Central memory CD8-positive, alpha-beta T cell (primary cell): ENCODE measurements around the gene TENT5C.

Experiments used
- ATAC-seq: fragments of 150-1000 bp; cut with Tn5 transposase; replicated peaks from 2 replicates; pipeline ENCODE4 v1.10.0; 2022; ENCODE audit warnings: mild to moderate bottlenecking, moderate FRiP score, moderate number of reproducible peaks; ENCODE audit not compliant: poor library complexity, severe bottlenecking; ENCODE audit errors: extremely low read depth
- DNase-seq, 2 donors: peaks; one replicate each; pipeline ENCODE4 v3.0.0; 2021; ENCODE audit warnings: low spot score in 2 of 2
- H3K27ac Mint-ChIP-seq: one replicate; pipeline ENCODE4 v1.8.0; 2022; ENCODE audit warnings: low read depth, mild to moderate bottlenecking, moderate library complexity, mixed read lengths
- H3K27me3 Mint-ChIP-seq: one replicate; pipeline ENCODE4 v1.8.0; 2022; ENCODE audit warnings: mixed read lengths
- H3K36me3 Mint-ChIP-seq: one replicate; pipeline ENCODE4 v1.8.0; 2022; ENCODE audit warnings: mild to moderate bottlenecking, moderate library complexity, mixed read lengths; ENCODE audit not compliant: insufficient read depth
- H3K4me1 Mint-ChIP-seq: one replicate; pipeline ENCODE4 v1.8.0; 2022; ENCODE audit warnings: mixed read lengths
- H3K4me3 Mint-ChIP-seq: one replicate; pipeline ENCODE4 v1.8.0; 2022; ENCODE audit warnings: mild to moderate bottlenecking, moderate library complexity, mixed read lengths
- H3K9me3 Mint-ChIP-seq: one replicate; pipeline ENCODE4 v1.8.0; 2022; ENCODE audit warnings: mixed read lengths

TENT5C gene

DNA sequence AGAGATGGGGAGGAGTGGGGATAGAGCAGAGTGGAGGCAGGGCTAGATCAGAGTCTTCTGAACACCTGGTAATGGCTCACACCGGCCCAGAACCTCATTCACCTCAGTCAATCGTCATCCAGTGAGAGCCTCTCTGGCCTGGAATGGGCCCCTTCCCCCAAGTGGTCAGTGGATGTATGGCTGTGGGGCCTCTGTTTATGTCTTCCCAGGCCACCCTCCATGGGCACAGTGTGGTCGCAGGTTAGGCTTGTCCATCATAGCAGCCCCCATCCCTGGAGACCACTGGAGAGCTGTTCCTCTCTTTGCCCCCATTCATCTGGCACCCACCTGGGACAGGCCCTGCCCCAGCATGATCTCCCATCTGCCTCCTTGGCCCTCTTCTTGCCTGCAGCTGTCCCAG is 29.6 kb upstream of the TENT5C start:
- DNase-seq (no peak), ATAC-seq (no peak)
- Mint-ChIP-seq H3K27ac (no peak overlapping the region), H3K4me1 (peaks cover 19% of the 10 kb centered on the region), H3K9me3 (no peaks in the 10 kb centered on the region), H3K36me3 (peaks cover 2% of the 10 kb centered on the region), H3K27me3 (no peaks in the 10 kb centered on the region), H3K4me3 (no peak overlapping the region)

DNA sequence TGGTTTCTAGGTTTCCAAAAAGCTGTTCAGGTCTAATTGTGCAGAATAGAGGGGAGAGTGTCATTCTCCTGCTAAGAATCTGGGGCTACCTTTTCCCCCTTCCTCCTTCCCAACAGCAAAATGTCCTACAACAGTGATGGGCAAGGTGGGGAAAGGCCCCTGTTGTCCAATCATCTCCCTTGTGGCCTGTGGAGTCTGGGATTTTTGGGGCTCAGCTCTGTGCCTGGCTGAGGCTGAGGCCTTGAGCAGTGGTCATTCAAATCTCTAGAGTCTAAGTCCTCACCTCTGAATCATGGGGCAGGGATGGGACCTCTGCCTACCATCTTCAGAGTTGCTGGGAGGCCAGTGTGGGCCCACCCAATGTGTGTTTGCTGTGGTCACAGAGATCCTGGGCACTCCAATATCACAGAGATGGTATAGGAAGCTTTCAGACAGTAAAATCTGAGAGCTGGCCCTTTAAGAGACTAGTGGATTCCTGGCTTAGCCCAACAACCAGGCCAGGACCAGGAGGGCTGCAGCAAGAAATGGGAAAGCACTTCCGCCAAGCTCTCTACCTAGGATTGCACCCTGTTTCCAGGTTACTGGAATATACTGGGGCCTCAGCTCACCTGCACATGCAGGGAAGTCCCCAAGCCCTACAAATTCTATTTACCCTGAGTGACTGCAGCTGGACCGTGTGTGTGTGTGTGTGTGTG is 28.5 kb upstream of the TENT5C start:
- Mint-ChIP-seq H3K27ac (no peak overlapping the region), H3K27me3 (no peaks in the 10 kb centered on the region)
- ATAC-seq, result no peak

DNA sequence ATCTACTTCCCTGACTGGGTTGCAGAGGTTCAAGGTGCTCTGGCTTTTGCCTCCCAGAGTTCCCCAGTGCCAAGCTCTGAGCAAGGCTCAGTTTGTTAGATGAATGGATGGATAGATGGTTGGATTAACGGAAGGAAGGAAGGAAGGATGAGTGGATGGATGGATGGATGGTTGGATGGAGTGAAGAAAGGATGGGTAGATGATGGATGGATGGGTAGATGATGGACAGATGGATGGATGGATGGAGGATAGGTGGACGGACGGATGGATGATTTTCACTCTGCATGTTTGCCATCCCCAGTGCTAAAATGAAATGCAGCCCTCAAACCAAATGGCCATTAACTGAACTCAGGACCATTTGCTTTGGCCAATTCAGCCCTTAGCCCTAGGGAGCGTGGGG is 27.4 kb upstream of the TENT5C start:
- no peak for DNase-seq
- no peaks in the 10 kb centered on the region for H3K9me3 Mint-ChIP-seq
- no peak overlapping the region for H3K4me3 Mint-ChIP-seq
- H3K27me3 Mint-ChIP-seq, result no peaks in the 10 kb centered on the region
- ATAC-seq, result no peak
- H3K27ac Mint-ChIP-seq, result no peak overlapping the region
- no peaks in the 10 kb centered on the region for H3K36me3 Mint-ChIP-seq
- peaks cover 5% of the 10 kb centered on the region for H3K4me1 Mint-ChIP-seq

More for the DNA sequence above, 28.5 kb upstream of the TENT5C start:
- no peak for DNase-seq
- H3K36me3 Mint-ChIP-seq, result peaks cover under 1% of the 10 kb centered on the region
- no peaks in the 10 kb centered on the region for H3K9me3 Mint-ChIP-seq
- H3K4me3 Mint-ChIP-seq, result no peak overlapping the region
- H3K4me1 Mint-ChIP-seq, result peaks cover 12% of the 10 kb centered on the region

DNA sequence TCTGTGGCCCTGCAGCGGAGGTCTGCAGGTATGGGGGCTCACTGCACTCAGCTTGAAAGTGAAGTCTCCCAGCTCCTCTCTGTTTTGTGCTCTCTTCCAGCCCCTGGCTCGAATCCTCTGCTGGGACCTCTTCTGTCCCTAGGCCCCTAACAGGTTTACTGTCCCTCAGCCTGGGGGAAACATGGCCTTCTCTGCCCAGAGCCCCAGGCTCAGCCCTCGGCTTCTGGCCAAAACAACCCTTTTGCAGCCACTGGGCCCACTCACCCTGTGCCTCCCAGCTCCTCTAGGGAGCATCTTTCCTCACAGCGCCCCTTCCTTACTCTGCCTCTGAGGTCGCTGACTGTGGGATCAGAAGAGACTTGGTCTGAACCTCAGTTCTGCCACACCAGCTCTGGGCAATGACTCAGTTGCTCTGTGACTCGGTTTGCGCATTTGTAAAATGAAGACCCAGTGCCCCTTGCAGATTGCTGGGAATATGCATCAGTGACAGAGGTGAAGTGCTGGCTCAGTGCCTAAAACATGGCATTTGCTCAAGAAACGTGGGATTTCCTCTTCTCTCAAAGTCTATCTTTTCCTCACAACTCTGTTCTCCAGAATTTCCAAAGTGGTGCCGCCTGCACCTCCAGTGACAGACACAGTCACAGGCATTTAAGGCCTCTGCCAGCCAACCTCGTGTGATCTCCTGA is 26.5 kb upstream of the TENT5C start:
- DNase-seq (no peak), ATAC-seq (no peak)
- Mint-ChIP-seq H3K4me1 (peaks cover under 1% of the 10 kb centered on the region), H3K4me3 (no peak overlapping the region), H3K27ac (no peak overlapping the region), H3K36me3 (no peaks in the 10 kb centered on the region), H3K27me3 (no peaks in the 10 kb centered on the region), H3K9me3 (no peaks in the 10 kb centered on the region)

DNA sequence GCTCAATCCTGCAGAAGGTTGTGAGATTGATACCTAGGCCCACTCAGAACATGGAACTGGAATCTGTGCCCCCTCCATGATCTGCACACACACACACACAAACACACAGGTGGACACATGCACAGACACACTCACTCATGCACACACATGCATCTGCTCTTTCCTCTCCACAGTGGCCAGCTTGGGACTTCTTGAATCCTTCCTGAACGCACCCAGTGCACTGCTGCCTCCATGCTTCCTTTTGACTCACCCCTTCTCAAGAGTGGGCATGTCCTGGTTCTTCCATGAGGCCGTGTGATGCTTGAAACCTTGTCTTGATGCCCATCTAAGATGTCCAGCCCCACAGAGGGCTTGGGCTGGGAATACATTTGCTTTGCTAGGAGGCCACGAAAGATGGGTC is 25.4 kb upstream of the TENT5C start:
- Mint-ChIP-seq H3K27me3 (no peaks in the 10 kb centered on the region), H3K36me3 (no peaks in the 10 kb centered on the region), H3K4me3 (no peak overlapping the region), H3K4me1 (no peaks in the 10 kb centered on the region), H3K27ac (no peak overlapping the region), H3K9me3 (no peaks in the 10 kb centered on the region)
- no peak for DNase-seq
- no peak for ATAC-seq

DNA sequence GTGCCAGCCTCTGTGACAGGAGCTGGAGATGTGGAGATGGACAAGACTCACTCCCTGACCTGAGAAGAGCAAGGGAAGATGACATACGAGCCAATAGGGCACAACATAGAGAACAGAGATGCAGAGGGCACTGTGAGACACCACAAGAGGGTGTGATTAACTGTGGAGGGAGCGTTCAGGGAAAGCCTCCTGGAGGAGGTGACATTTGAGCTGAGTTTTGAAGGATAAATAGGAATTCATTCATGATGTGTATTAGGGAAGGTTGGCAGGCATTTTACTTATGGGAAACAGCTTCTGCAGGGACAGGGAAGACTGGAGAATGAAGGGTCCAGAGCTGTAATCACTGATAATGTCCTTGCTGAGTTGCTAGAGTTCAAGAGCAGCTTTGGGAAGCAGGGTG is 25.0 kb upstream of the TENT5C start:
- no peaks in the 10 kb centered on the region for H3K36me3 Mint-ChIP-seq
- no peak overlapping the region for H3K27ac Mint-ChIP-seq
- DNase-seq, result no peak
- H3K9me3 Mint-ChIP-seq, result no peaks in the 10 kb centered on the region
- H3K27me3 Mint-ChIP-seq, result no peaks in the 10 kb centered on the region
- ATAC-seq, result no peak
- no peaks in the 10 kb centered on the region for H3K4me1 Mint-ChIP-seq
- no peak overlapping the region for H3K4me3 Mint-ChIP-seq

DNA sequence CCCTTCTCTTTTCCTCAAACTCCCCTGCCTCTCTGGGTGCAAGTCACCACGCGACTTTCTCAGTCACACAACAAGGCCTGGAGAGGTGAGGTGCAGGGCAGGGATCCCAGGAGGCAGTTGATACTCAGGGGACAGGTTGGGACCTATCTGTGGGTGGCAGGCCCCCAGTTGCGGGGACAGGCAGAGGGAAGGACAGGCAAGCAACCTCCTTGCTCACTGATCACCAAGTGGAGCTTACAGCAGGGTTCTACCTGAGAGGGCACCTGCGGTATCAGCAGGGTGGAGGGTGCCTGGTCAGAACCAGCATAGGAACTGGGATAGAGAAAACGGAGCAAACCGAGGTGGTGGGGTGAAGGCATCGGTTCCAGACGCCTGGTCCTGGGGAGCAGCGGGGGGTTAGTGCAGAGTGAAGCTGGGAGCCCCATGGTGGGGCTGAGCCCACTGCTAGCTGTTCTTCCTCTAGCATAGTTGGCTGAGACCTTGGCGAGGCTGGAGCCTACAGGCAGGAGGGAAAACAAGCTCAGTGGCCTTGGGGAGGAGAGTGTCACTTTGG is 24.4 kb upstream of the TENT5C start:
- no peak overlapping the region for H3K27ac Mint-ChIP-seq
- H3K9me3 Mint-ChIP-seq, result no peaks in the 10 kb centered on the region
- ATAC-seq, result no peak
- H3K4me1 Mint-ChIP-seq, result no peaks in the 10 kb centered on the region
- no peaks in the 10 kb centered on the region for H3K36me3 Mint-ChIP-seq
- no peak for DNase-seq
- no peak overlapping the region for H3K4me3 Mint-ChIP-seq
- H3K27me3 Mint-ChIP-seq, result no peaks in the 10 kb centered on the region

DNA sequence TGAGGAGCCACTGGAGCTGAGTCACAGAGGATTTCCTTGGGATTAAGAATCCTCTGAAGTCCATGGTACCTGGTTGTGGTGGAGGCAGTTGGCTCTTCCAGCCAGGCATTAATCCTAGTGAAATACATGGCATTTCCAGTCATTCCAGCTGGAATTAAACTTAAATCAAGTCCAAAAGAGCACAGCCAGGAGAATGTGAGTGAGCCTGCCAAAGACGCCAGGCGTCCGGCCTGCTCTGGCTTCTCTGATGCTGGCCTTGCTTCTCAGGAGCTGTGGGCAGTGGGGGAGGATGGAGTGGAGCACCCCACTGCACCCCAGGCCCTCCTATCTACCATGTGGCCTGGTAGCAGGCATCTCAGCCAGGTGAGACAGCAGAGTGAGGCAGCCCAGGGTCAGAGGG is 23.4 kb upstream of the TENT5C start:
- H3K4me3 Mint-ChIP-seq, result no peak overlapping the region
- no peak for DNase-seq
- no peak for ATAC-seq
- no peaks in the 10 kb centered on the region for H3K9me3 Mint-ChIP-seq
- H3K36me3 Mint-ChIP-seq, result no peaks in the 10 kb centered on the region
- no peaks in the 10 kb centered on the region for H3K4me1 Mint-ChIP-seq
- no peaks in the 10 kb centered on the region for H3K27me3 Mint-ChIP-seq
- no peak overlapping the region for H3K27ac Mint-ChIP-seq

DNA sequence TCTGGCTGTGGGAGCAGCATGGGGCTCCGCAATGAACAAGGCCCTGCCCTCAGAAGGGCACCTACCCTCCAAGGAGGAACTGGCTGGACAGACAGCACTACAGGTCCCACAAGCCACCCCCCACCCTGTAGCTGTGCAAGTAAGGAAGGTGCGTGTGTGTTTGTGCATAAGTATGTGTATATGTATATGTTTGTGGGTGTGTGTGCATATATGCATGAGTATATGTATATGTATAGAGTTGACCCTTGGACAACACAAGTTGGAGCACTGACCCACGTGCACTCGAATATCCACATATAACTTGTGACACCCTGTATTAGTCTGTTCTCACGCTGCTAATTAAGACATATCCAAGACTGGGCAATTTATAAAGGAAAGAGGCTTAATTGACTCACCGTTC is 22.6 kb upstream of the TENT5C start:
- H3K27me3 Mint-ChIP-seq, result no peaks in the 10 kb centered on the region
- no peaks in the 10 kb centered on the region for H3K4me1 Mint-ChIP-seq
- no peak for DNase-seq
- no peaks in the 10 kb centered on the region for H3K9me3 Mint-ChIP-seq
- no peak overlapping the region for H3K4me3 Mint-ChIP-seq
- no peaks in the 10 kb centered on the region for H3K36me3 Mint-ChIP-seq
- no peak overlapping the region for H3K27ac Mint-ChIP-seq
- ATAC-seq, result no peak

DNA sequence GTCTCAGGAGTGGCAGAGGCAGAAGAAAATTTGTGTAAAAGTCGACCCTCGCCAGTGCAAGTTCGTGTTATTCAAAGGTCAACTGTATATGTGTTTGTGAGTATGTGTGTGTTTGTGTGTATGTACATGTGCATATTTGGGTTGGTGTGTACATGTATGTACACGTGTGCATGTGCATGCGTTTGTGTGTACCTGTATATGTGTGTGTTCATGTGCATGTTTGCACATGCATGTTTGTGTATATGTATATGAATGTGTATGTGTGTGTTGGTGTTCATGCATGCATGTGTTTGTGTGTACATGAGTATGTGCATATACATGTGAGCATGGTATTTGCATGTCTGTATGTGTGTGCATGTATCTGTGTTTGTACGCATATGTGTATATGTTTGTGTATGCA is 21.7 kb upstream of the TENT5C start:
- no peak overlapping the region for H3K4me3 Mint-ChIP-seq
- H3K9me3 Mint-ChIP-seq, result no peaks in the 10 kb centered on the region
- no peaks in the 10 kb centered on the region for H3K4me1 Mint-ChIP-seq
- DNase-seq, result no peak
- H3K36me3 Mint-ChIP-seq, result no peaks in the 10 kb centered on the region
- H3K27me3 Mint-ChIP-seq, result no peaks in the 10 kb centered on the region
- no peak for ATAC-seq
- H3K27ac Mint-ChIP-seq, result no peak overlapping the region

DNA sequence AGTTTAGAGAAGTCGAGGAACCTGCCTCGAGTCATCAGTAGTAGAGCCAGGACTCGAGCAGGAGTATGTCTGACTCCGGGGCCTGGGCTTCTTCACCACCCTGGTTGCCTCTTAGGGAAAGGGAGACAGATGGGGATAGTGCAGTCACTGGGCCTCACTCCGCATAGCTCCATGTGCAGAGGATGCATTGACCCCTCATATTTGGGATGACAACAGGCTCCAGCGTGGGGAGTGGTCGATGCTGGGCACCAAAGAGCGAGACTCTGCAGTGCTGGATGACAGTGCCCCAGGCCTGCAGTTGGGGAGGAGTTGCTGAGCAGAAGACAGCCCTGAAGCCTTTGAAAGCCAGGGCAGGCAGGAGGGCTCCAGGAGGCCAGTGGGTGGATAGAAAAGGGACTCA is 20.8 kb upstream of the TENT5C start:
- no peak overlapping the region for H3K4me3 Mint-ChIP-seq
- H3K4me1 Mint-ChIP-seq, result no peaks in the 10 kb centered on the region
- no peaks in the 10 kb centered on the region for H3K9me3 Mint-ChIP-seq
- ATAC-seq (no peak), DNase-seq (no peak)
- H3K36me3 Mint-ChIP-seq, result no peaks in the 10 kb centered on the region
- no peak overlapping the region for H3K27ac Mint-ChIP-seq
- H3K27me3 Mint-ChIP-seq, result no peaks in the 10 kb centered on the region

DNA sequence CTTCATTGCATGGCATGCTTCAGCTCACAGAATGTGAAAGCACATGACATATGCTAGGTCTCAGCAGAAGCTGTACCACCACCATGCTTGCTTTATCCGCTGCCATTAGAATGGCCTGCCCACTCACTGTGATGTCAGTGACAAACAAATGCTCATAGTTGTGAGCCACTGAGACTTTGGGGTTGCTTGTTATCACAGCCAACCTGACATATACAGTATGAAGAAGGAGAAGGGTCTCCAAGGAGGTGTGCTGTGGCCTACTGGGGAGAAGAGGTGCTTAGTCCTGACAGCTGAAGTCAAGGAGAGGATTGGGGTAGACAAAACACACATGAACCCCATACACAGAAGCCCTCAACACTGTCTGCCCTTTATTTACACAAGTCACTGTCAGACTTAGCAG is 19.5 kb upstream of the TENT5C start:
- Mint-ChIP-seq H3K4me1 (no peaks in the 10 kb centered on the region), H3K9me3 (no peaks in the 10 kb centered on the region), H3K36me3 (no peaks in the 10 kb centered on the region), H3K27ac (no peak overlapping the region), H3K27me3 (no peaks in the 10 kb centered on the region), H3K4me3 (no peak overlapping the region)
- ATAC-seq, result no peak
- no peak for DNase-seq

DNA sequence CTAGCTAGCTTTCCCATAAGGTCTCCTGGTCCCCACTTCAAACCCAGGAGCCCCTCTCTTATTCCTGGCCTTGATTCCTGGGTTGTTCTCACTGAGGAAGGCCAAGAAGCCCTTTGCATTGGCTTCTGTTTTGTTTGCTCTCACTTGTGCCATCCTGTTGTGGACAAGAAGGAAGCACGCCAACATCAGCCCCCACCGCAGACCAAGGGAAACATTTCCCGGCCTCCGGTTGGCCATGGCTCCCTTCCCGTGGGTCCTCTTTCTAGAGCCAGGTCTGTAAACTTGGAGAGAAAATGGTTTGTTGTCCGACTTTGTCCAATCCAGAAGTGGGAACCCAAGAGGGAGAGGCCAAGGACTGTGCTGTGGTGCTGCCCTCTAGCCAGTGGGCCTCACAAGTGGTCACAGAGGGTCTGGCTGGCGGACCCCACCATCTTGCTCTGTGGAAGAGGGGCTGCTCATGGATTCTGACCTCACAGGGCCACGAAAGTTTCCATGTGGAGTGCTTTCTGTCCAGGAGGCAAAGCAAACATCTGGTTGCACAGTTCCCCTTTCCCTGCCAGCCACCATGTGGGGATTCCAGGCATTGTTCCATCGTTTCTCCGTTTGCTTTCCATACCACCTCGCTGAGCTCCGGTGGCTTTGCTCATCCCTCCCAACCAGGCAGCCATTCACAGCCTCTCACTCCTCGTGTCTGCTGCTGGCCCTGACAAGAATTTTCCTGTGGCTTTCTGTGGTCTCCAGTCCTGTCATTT is 18.9 kb upstream of the TENT5C start:
- H3K27ac Mint-ChIP-seq, result no peak overlapping the region
- ATAC-seq, result no peak
- H3K27me3 Mint-ChIP-seq, result no peaks in the 10 kb centered on the region
- no peaks in the 10 kb centered on the region for H3K9me3 Mint-ChIP-seq
- H3K36me3 Mint-ChIP-seq, result no peaks in the 10 kb centered on the region
- no peaks in the 10 kb centered on the region for H3K4me1 Mint-ChIP-seq
- no peak overlapping the region for H3K4me3 Mint-ChIP-seq
- DNase-seq, result no peak
